ENCODE data around the gene NUP153. TPM values are rescaled to one million over a fixed set of nuclear protein-coding genes. Genes with fewer than 3 reads are reported as not detected.
"Not testable (repeated sequence)": the region's sequence is repeated elsewhere in the genome, so short reads cannot be mapped to it uniquely, and the experiment has no call there.

The NUP153 gene
- polyA plus RNA-seq, result 10 to 100 TPM in 1 of 4 donors, 1 to 10 TPM in 3; 7.6 to 31.6 (median 8.6) TPM
- long read RNA-seq, donor 1, full-length matches to known transcripts, result 2 of 12 reads
- long read RNA-seq, donor 1, partial matches to known transcripts, result 10 of 12 reads
- long read RNA-seq, donor 1, other reads (novel, unspliced or antisense), result 0 of 12 reads
- long read RNA-seq, donor 2, partial matches to known transcripts, result 7 of 7 reads
- long read RNA-seq, donor 2, other reads (novel, unspliced or antisense), result 0 of 7 reads
- long read RNA-seq, donor 3, result 0 reads
- long read RNA-seq, donor 4, result 0 reads
- long read RNA-seq, donor 5, partial matches to known transcripts, result 8 of 8 reads
- long read RNA-seq, donor 5, other reads (novel, unspliced or antisense), result 0 of 8 reads
- long read RNA-seq, donor 6, partial matches to known transcripts, result 15 of 15 reads
- long read RNA-seq, donor 6, other reads (novel, unspliced or antisense), result 0 of 15 reads
- long read RNA-seq, donor 7, full-length matches to known transcripts, result 1 of 20 reads
- long read RNA-seq, donor 7, partial matches to known transcripts, result 19 of 20 reads
- long read RNA-seq, donor 7, other reads (novel, unspliced or antisense), result 0 of 20 reads
- long read RNA-seq, donor 8, result 0 reads
- long read RNA-seq, donor 9, result 0 reads
- long read RNA-seq, donor 10, result 0 reads

DNA sequence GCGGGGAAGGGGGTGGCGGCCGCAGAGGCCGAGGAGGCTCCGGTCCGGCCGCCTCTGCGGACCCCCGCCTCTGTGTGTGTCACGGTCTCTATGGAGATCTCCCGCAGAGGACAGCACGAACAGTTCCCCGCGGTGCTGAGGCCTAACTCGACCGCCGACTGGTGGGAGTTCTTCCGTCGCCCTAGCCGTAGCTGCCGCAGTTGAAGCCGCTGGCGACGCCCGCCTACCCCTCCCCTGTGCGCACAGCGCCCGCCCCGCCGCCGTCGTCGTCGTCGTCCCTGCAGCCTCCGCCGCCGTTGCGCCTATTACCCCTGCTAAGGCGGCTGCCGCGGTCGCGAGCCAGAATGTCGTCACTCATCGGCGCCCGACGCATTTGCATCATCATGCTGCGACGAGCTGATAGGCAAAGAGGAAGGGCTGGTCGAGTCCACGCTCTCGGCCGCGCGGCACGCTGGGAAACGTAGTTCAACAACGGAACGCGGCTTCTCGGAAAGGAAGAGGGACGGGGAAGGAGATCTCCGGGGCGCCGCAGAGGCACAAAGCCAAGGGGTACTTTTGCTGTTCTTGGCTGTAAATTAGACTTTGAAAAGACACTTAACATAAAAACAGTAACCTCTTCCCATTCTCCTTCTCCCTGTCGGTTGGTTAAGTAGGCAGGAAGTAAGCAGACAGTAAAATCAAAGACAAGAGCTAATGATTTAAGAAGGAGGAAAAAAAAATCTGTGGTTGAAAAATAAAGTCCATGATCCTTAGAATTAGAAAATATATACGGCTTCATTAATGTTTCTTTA, at the start of gene NUP153:
Gene NUP153 (minus strand): TSS at position 346 of the 791 bp plus-strand sequence. CDS start 538 bp downstream, outside the sequence.
- H3K4me3 ChIP-seq (ENCODE audit: low read depth in 1 of 3, low read length in 3 of 3), result peak within 1 kb of the TSS; percentile 77 to 100 (median 99)
- H3K27me3 ChIP-seq (ENCODE audit: control insufficient read depth in 3 of 3, insufficient read depth in 3 of 3, low read length in 3 of 3), result no peaks in the 10 kb centered on the region
- WGBS, 3 donors, result 0% methylated on average over 61 to 69 of the region's 69 CpGs
- H3K36me3 ChIP-seq (ENCODE audit: control insufficient read depth in 3 of 3, insufficient read depth in 2 of 3, low read depth in 1 of 3, low read length in 3 of 3), result no peaks in the 10 kb centered on the region
- FAIRE-seq, result no peak
- DNase-seq, result peak; percentile 99 to 100
- no peaks in the 10 kb centered on the region for H3K9me3 ChIP-seq (ENCODE audit: control insufficient read depth in 2 of 2, insufficient read depth in 1 of 2, low read depth in 1 of 2, low read length in 1 of 2)
- peaks cover 3 to 6% (median 4%) of the 10 kb centered on the region in 3 donors for H3K4me1 ChIP-seq (ENCODE audit: control insufficient read depth in 3 of 3, insufficient read depth in 2 of 3, low read depth in 1 of 3, low read length in 2 of 3)
- peak within 1 kb of the TSS; percentile 99 to 100 (median 99) for H3K27ac ChIP-seq (ENCODE audit: low read depth in 1 of 3, low read length in 2 of 3)

DNA sequence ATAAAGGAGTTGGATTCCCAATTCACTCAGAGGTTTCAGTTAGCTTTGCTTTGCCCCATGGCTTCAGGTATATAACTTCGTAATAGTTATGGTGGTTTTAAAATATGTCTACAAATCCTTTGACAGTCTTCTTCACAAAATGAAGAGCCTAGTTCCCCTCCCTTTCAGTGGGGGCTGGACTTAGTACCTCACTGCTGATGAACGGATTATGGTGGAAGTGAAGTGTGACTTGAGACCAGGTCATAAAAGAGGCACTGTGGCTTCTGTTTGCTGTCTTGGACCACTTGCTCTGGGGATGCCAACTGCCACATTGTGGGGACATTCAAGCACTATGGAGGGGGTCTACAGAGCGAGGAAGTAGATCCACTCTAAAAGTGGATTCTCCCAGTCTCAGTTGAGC, 47.5 kb upstream of the NUP153 start:
- Histone ChIP-seq H3K4me3 (ENCODE audit: low read depth in 1 of 3, low read length in 3 of 3) (no peak overlapping the region), H3K27ac (ENCODE audit: low read depth in 1 of 3, low read length in 2 of 3) (no peak overlapping the region), H3K36me3 (ENCODE audit: control insufficient read depth in 3 of 3, insufficient read depth in 2 of 3, low read depth in 1 of 3, low read length in 3 of 3) (peaks cover 0 to 3% (median 0%) of the 10 kb centered on the region in 3 donors), H3K4me1 (ENCODE audit: control insufficient read depth in 3 of 3, insufficient read depth in 2 of 3, low read depth in 1 of 3, low read length in 2 of 3) (no peaks in the 10 kb centered on the region), H3K27me3 (ENCODE audit: control insufficient read depth in 3 of 3, insufficient read depth in 3 of 3, low read length in 3 of 3) (no peaks in the 10 kb centered on the region), H3K9me3 (ENCODE audit: control insufficient read depth in 2 of 2, insufficient read depth in 1 of 2, low read depth in 1 of 2, low read length in 1 of 2) (no peaks in the 10 kb centered on the region)
- 63 to 81% (median 66%) methylated on average over 3 of the region's 3 CpGs for WGBS, 3 donors
- no peak for FAIRE-seq
- no peak for DNase-seq

DNA sequence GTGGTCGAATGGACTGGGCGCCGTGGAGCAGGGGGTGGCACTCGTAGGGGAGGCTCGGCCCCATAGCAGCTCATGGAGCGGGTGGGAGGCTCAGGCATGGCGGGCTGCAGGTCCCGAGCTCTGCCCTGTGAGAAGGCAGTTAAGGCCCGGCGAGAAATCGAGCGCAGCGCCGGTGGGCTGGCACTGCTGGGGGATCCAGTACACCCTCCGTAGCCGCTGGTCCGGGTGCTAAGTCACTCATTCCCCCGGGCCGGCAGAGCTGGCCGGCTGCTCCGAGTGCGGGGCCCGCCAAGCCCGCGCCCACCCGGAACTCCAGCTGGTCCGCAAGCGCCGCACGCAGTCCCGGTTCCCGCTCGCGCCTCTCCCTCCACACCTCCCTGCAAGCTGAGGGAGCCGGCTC, 38.6 kb upstream of the NUP153 start:
- H3K4me3 ChIP-seq (ENCODE audit: low read depth in 1 of 3, low read length in 3 of 3); H3K36me3 ChIP-seq (ENCODE audit: control insufficient read depth in 3 of 3, insufficient read depth in 2 of 3, low read depth in 1 of 3, low read length in 3 of 3); H3K4me1 ChIP-seq (ENCODE audit: control insufficient read depth in 3 of 3, insufficient read depth in 2 of 3, low read depth in 1 of 3, low read length in 2 of 3); FAIRE-seq; H3K27me3 ChIP-seq (ENCODE audit: control insufficient read depth in 3 of 3, insufficient read depth in 3 of 3, low read length in 3 of 3); H3K9me3 ChIP-seq (ENCODE audit: control insufficient read depth in 2 of 2, insufficient read depth in 1 of 2, low read depth in 1 of 2, low read length in 1 of 2); H3K27ac ChIP-seq (ENCODE audit: low read depth in 1 of 3, low read length in 2 of 3); DNase-seq: not testable (repeated sequence)
- 95 to 98% (median 95%) methylated on average over 33 to 35 of the region's 35 CpGs for WGBS, 3 donors

DNA sequence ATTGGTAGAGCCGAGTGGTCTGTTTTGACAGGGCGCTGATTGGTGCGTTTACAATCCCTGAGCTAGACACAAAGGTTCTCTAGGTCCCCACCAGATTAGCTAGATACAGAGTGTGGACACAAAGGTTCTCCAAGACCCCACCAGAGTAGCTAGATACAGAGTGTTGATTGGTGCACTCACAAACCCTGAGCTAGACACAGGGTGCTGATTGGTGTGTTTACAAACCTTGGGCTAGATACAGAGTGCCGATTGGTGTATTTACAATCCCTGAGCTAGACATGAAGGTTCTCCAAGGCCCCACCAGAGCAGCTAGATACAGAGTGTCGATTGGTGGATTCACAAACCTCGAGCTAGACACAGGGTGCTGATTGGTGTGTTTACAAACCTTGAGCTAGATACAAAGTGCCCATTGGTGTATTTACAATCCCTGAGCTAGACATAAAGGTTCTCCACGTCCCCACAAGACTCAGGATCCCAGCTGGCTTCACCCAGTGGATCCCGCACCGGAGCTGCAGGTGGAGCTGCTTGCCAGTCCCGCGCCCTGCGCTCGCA, 38.1 kb upstream of the NUP153 start:
- H3K4me3 ChIP-seq (ENCODE audit: low read depth in 1 of 3, low read length in 3 of 3); H3K4me1 ChIP-seq (ENCODE audit: control insufficient read depth in 3 of 3, insufficient read depth in 2 of 3, low read depth in 1 of 3, low read length in 2 of 3); H3K36me3 ChIP-seq (ENCODE audit: control insufficient read depth in 3 of 3, insufficient read depth in 2 of 3, low read depth in 1 of 3, low read length in 3 of 3); H3K9me3 ChIP-seq (ENCODE audit: control insufficient read depth in 2 of 2, insufficient read depth in 1 of 2, low read depth in 1 of 2, low read length in 1 of 2); H3K27me3 ChIP-seq (ENCODE audit: control insufficient read depth in 3 of 3, insufficient read depth in 3 of 3, low read length in 3 of 3); FAIRE-seq; DNase-seq; H3K27ac ChIP-seq (ENCODE audit: low read depth in 1 of 3, low read length in 2 of 3): not testable (repeated sequence)
- WGBS, 3 donors, result 90 to 95% (median 91%) methylated on average over 10 to 13 of the region's 13 CpGs

DNA sequence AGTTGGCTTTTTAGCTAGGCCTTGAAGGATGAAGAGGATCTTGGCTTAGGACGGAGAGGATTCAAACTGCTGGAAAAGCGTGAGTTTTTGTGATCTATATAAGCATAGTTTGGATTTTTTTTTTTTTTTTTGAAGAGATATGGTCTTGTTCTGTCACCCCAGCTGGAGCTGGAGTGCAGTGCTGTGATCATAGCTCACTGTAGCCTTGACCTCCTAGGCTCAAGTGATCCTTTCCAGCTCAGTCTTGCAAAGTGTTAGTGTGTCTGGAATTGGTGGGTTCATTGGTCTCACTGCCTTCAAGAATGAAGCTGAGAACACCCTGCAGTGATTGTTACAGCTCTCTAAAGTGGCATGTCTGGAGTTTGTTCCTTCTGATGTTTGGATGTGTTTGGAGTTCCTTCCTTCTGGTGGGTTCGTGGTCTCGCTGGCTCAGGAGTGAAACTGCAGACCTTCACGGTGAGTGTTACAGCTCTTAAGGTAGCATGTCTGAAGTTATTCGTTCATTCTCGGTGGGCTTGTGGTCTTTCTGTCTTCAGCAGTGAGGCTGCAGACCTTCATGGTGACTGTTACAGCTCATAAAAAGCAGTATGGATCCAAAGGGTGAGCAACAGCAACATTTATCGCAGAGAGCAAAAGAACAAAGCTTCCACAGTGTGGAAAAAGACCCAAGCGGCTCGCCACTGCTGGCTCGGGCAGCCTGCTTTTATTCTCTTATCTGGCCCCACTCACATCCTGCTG, 37.5 kb upstream of the NUP153 start:
- Histone ChIP-seq H3K36me3 (ENCODE audit: control insufficient read depth in 3 of 3, insufficient read depth in 2 of 3, low read depth in 1 of 3, low read length in 3 of 3) (no peaks in the 10 kb centered on the region), H3K4me1 (ENCODE audit: control insufficient read depth in 3 of 3, insufficient read depth in 2 of 3, low read depth in 1 of 3, low read length in 2 of 3) (no peaks in the 10 kb centered on the region), H3K9me3 (ENCODE audit: control insufficient read depth in 2 of 2, insufficient read depth in 1 of 2, low read depth in 1 of 2, low read length in 1 of 2) (no peaks in the 10 kb centered on the region), H3K27ac (ENCODE audit: low read depth in 1 of 3, low read length in 2 of 3) (no peak overlapping the region), H3K27me3 (ENCODE audit: control insufficient read depth in 3 of 3, insufficient read depth in 3 of 3, low read length in 3 of 3) (no peaks in the 10 kb centered on the region), H3K4me3 (ENCODE audit: low read depth in 1 of 3, low read length in 3 of 3) (no peak overlapping the region)
- FAIRE-seq (no peak), DNase-seq (no peak)
- WGBS, 3 donors, result 64 to 71% (median 68%) methylated on average over 11 of the region's 11 CpGs

DNA sequence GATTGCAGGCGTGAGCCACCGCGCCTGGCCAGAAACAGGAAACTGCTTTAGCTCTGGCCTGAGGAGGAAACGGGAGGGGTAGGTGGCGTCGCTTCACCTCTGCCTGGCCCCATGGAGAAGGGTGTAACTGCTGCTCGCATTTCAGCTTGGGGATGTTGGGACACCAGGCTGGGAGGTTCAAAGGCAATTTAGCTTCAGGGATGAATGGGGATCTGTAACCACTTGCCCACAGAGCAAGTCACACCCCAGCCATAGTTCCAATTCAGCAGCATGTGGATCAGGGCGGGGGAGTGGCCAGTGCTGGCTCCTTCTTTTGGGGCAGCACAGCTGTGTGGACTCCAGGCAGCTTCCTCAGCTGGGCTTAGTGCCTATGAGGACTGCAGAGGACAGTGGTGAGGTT, 34.8 kb upstream of the NUP153 start:
- DNase-seq, result no peak
- no peak for FAIRE-seq
- Histone ChIP-seq H3K9me3 (ENCODE audit: control insufficient read depth in 2 of 2, insufficient read depth in 1 of 2, low read depth in 1 of 2, low read length in 1 of 2) (peaks cover 0 to 10% of the 10 kb centered on the region in 2 donors), H3K4me1 (ENCODE audit: control insufficient read depth in 3 of 3, insufficient read depth in 2 of 3, low read depth in 1 of 3, low read length in 2 of 3) (no peaks in the 10 kb centered on the region), H3K4me3 (ENCODE audit: low read depth in 1 of 3, low read length in 3 of 3) (no peak overlapping the region), H3K27ac (ENCODE audit: low read depth in 1 of 3, low read length in 2 of 3) (no peak overlapping the region), H3K36me3 (ENCODE audit: control insufficient read depth in 3 of 3, insufficient read depth in 2 of 3, low read depth in 1 of 3, low read length in 3 of 3) (no peaks in the 10 kb centered on the region), H3K27me3 (ENCODE audit: control insufficient read depth in 3 of 3, insufficient read depth in 3 of 3, low read length in 3 of 3) (no peaks in the 10 kb centered on the region)
- WGBS, 3 donors, result 59 to 79% (median 70%) methylated on average over 8 of the region's 8 CpGs

DNA sequence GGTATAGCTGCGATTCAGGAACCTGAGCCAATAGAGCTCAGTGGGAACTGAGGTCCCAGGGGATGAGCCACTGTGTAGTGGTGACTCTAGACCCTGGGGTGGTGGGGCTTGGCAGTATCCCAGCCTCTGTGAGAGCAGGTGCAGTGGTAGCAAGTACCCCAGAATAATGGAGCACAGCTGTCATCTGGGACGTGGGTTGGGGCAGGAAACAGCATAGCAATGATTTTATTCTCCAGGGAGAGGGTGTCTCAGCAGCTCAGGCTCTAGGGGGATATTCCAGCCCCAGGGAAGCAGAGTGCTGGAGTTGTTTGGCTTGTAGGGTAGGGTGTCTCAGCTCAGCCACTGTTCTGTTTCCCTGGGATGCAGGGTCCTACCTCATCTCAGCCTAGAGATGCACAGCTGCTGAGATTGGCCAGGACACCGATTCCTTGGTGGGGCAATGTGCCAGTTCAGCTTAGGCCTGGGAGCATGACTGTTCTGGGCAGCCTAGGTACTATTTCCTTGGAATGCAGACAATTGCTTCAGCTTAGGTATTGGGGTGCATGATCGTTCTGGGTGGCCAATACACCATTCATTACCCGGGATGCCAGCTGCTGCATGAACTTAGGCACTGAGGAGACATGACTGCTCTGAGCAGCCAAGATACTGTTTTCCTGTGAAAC, 34.0 kb upstream of the NUP153 start:
- WGBS, 3 donors, result 48 to 67% (median 60%) methylated on average over 5 of the region's 5 CpGs
- Histone ChIP-seq H3K27ac (ENCODE audit: low read depth in 1 of 3, low read length in 2 of 3) (no peak overlapping the region), H3K9me3 (ENCODE audit: control insufficient read depth in 2 of 2, insufficient read depth in 1 of 2, low read depth in 1 of 2, low read length in 1 of 2) (peaks cover 0 to 13% of the 10 kb centered on the region in 2 donors), H3K4me3 (ENCODE audit: low read depth in 1 of 3, low read length in 3 of 3) (no peak overlapping the region), H3K27me3 (ENCODE audit: control insufficient read depth in 3 of 3, insufficient read depth in 3 of 3, low read length in 3 of 3) (no peaks in the 10 kb centered on the region), H3K4me1 (ENCODE audit: control insufficient read depth in 3 of 3, insufficient read depth in 2 of 3, low read depth in 1 of 3, low read length in 2 of 3) (no peaks in the 10 kb centered on the region), H3K36me3 (ENCODE audit: control insufficient read depth in 3 of 3, insufficient read depth in 2 of 3, low read depth in 1 of 3, low read length in 3 of 3) (no peaks in the 10 kb centered on the region)
- DNase-seq (no peak), FAIRE-seq (no peak)

Data from small intestine (tissue), 16 donors.